ENCODE results near the gene TRIM40.
A peak's percentile ranks its signal among the peaks of the same experiment; 100 is the strongest.
"Not testable (repeated sequence)": the region's sequence is repeated elsewhere in the genome, so short reads cannot be mapped to it uniquely, and the experiment has no call there.

TRIM40 gene

DNA sequence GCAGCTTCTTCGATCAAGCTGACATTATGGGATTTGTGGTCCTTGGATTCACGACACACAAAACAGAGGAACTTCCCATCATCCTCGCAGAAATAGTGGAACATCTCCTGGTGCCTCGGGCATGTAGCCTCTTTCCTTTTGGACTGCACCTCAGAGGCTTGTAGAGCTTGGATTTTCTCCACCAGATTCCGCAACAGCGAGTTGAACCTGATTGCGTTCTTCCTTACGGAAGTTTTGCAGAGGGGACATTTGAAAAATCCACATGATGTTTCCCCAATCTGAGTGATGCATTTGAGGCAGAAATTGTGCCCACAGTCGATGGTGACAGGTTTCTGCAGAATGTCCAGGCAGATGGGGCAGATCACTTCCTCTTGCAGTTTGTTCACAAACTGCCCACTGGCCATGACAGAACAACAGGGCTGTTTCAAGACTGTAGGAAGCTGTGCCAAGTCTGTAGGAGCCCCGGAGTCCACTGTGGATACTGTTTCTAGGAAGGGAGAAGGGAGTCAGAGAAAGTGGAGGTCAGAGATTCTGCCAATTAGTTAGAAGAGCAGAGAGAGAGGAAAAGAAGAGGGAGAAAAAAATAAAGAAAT lies 23.4 kb upstream of the TRIM40 start:
- in situ Hi-C loops (cut with MboI; ENCODE audit: low pct_unique_long_range_greater_than_20kb, low sequenced_read_pairs): no loop called here

DNA sequence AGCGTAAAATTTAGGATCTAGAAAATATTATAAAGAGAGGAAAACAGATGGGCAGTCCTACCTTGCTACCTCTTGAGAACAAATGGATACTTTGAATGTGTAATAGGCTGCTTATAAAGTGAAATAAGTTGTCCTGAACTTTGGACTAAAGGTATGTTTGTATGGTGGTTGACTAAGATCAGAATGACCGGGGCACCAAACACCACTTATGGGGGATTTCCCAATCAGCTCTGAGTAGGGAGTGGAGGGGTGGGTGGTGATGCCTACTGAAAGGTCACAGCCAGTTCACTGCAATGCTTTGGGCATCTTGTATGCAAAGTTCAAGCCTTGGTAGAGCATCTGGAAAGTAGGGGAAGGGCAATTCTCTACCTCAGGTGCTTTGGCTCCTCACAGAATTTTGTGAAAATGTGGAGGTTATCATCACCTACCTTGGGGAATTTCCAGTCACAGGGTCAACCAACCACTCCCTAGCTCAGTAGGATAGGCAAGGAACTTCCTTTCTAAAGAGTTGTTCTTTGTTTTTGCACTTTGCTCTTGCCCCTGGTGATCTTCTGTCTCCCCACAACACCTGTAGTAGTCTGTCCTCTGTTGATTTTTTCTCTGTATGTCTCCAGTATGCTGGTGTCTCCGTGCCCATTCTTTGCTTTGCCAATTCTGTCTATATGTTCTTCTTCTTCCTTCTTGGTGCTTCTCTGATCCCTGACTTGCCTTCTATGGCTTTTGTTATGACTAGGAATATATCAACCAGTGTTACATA lies 22.8 kb upstream of the TRIM40 start, which contains the start of gene TRIM31:
Gene TRIM31 (minus strand): TSS at position 88 of the 757 bp plus-strand sequence. CDS start 285 bp downstream, outside the sequence.
- in situ Hi-C loops (cut with MboI; ENCODE audit: low pct_unique_long_range_greater_than_20kb, low sequenced_read_pairs): no loop called here
- DNase-seq: no peak

More for the DNA sequence above, 23.4 kb upstream of the TRIM40 start:
- no peak for DNase-seq

DNA sequence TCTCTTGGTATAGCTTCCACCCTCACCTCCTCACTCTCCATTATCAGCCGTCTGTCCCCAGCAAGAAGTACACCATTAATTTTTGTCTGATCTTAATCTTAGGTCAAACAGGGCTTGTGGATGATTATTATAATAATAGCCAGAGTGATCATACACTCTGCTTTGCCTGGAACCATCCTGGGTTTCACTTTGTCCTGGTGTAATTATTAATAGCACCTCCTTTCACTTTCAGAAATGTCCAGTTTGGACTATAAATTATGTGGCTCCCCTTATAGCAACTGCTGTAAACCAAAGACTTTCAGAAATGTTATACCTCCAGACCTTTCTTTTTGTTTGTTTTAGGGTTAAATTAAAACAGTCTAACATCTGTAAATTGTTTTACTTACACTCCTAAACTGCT lies 22.1 kb upstream of the TRIM40 start:
- DNase-seq: no peak
- in situ Hi-C loops (cut with MboI; ENCODE audit: low pct_unique_long_range_greater_than_20kb, low sequenced_read_pairs): no loop called here

DNA sequence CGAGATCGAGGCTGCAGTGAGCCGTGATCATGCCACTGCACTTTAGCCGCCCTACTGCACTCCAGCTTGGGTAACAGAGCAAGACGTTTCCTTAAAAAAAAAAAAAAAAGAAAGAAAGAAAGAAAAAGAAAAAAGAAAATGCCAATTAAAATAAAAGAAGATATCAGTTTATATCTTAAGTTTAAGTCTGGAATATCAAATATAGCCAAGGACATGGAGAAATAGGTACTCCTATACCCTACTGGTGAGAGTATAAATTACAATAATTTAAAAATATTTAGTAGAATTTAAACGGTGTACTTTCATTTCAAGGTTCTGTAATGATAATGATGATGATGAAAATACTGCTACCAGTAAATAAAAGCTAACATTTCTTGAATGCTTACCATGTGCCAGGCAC lies 19.2 kb upstream of the TRIM40 start:
- DNase-seq: no peak
- in situ Hi-C loops (cut with MboI; ENCODE audit: low pct_unique_long_range_greater_than_20kb, low sequenced_read_pairs): no loop called here

DNA sequence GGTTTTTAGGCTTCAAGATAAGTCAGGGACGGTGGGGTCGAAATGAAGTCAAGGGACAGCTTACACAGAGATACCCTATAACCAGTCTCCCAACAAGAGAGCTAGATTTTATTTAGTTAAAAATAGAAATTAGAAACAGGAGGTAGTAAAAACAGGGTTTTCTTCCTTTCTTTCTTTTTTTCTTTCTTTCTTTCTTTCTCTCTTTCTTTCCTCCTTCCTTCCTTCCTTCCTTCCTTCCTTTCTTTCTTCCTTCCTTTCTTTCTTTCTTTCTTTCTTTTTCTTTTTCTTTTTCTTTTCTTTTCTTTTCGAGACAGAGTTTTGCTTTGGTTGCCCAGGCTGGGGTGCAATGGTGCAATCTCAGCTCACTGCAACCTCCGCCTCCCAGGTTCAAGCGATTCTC lies 17.2 kb upstream of the TRIM40 start:
- in situ Hi-C loops (cut with MboI; ENCODE audit: low pct_unique_long_range_greater_than_20kb, low sequenced_read_pairs); DNase-seq: not testable (repeated sequence)

DNA sequence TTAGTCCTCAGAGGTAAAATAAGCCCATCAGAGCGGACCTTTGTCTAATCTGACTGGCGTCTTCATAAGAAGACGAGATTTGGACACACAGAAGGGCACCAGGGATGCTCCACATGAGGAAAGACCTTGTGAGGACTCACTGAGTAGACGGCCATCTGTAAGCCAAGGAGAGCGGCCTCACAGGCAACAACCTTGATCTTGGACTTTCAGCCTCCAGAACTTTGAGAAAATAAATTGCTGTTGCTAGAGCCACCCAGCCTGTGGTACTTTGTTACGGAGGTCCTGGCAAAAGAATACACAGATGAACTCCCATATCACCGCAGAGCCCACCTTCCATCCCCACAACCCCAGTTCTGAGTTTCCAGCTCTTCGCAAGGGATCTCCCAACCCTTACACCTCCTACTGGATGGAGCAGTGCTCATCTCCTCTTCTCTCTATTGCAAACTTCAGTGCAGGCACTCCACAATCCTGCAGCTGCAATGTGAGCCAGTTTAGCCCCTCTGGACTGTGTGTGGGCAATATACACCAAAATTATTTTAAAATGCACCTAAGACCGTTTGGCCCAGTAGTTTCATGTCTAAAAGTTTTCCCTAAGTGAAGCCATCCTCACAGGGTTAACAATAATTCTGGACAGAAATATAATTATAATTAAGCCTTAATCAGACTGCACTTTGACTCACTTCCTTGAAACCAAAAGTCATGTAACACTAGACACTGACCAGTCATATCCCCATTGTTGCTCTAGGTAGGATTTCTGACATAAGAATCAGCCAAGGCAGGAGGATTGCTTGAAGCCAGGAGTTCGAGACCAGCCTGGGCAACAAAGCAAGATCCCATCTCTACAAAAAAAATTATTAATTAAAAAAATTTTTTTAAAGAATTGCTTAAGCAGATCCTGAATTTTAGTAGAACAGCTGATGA lies 14.2 kb upstream of the TRIM40 start:
- no peak for DNase-seq
- in situ Hi-C loops (cut with MboI; ENCODE audit: low pct_unique_long_range_greater_than_20kb, low sequenced_read_pairs): no loop called here

DNA sequence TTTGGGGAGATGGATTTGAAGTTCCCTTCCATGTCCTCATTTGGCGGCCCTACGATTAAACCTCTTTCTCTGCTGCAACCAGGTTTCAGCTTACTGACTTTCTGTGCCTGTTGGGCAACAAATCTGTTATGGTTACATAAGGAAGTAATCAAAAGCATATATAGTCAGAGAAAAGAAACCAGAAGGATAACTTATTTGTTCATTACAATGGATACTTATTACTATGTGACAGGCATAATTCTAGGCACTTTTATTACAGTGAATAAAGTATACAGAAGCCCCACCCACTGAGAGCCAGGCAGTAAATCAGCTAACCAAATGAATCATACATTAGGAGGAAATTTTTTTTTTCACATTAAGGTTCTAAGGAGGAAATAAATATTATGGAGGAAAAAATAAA lies 13.4 kb upstream of the TRIM40 start:
- DNase-seq: no peak
- in situ Hi-C loops (cut with MboI; ENCODE audit: low pct_unique_long_range_greater_than_20kb, low sequenced_read_pairs): no loop called here

DNA sequence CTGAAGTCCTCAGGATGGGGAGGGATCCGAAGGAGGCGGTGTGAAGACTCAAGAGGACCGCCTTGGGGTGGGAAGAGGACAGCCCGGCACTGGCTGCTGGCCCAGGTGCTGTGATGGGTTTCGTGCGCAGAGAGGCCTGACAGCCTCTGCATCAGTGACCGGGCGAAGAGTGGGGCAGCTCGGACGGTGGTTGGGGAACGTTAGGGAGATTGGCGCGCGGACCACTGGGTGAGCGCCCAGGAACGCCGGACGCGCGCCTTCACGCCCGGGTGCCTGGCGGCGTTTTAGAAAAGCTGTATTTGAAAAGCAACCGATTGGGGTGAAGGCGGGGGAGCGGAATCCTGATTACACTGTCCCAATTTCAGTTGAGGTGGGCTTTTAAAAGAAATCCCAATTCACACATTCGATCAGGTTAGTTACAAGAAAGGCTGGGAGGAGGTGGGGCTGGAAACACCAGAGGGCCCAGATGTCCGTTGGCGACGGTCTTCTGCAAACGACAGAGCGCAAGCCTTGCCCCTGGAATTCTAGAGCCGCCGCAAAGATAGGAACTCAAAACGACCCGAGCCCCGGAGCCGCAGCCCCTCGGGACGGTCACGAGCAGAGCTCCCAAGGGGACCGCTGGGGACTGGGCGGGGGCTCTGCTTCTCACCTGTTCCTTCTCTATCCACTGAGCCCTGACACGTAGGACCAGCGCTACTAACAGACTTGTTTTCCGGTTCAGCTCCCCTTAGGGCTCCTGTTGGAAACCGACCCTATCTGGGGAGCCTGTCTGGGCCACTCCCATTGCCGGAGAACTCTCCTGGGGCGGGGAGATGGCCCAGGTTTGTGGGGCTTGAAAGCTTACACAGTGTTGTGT lies 8.5 kb upstream of the TRIM40 start:
- in situ Hi-C loops (cut with MboI; ENCODE audit: low pct_unique_long_range_greater_than_20kb, low sequenced_read_pairs): no loop called here
- DNase-seq: no peak

DNA sequence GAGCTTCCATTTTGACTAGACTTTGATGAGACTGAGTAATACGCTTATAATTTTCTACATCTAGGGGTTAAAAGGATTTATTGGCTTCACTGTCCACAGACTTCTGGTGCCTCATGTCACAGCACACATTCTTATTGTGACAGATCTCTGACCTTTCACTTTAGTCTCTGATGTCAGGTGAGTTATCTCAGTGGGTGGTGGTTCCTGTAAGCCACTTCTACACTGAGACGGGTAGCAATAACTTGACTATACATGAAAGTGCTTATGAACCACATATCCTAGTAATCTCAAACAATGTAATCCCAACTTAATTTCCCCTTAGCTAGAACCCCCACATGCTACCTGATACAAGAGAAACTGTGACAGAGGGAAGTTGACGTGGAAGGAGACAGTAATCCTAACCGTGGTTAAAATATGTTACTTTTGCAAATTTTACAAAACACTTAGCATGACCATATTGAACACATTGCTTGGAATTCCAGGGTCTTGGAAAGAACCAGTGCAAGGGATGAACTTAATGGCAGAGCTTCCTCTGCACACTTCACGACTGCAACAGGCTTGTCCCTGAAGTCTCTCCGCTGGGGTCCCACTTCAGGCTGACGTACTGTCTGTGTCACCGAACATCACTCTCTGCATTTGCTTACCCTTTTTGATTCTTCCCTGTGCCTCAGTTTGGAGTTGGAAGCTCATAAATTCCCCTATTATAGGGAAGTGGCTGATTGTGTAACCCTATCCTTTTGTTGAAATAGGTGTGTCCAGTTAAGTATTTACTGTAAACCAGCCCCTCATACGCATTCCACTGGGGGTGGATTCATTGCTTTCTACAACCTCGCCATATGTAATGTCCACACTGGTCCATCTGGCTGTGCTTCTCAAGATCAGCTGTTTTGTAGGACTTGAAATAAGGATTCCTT lies 6.4 kb upstream of the TRIM40 start:
- DNase-seq: no peak
- in situ Hi-C loops (cut with MboI; ENCODE audit: low pct_unique_long_range_greater_than_20kb, low sequenced_read_pairs): no loop called here

DNA sequence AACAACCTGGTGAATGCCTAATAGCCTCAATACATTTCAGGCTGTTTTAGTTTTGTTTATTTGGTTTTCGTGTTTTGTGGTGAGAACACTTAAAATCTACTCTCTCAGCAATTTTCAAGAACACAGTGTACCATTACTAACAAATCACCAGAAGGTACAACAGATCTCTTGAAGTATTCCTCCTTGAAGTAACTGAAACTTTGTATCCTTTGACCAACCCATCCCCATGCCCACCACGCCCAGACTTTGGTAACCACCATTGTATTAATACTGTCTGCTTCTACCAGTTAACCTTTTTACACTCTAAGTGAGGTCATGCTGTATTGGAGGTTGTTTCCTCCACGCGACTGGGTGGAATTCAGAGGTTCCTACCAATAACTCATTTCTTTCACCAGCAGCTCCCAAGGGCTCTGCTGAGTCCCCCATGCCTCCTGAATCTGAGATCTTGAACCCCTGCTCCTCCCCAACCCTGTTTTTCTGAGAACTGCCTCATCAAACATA lies 5.7 kb upstream of the TRIM40 start:
- DNase-seq: no peak
- in situ Hi-C loops (cut with MboI; ENCODE audit: low pct_unique_long_range_greater_than_20kb, low sequenced_read_pairs): no loop called here

DNA sequence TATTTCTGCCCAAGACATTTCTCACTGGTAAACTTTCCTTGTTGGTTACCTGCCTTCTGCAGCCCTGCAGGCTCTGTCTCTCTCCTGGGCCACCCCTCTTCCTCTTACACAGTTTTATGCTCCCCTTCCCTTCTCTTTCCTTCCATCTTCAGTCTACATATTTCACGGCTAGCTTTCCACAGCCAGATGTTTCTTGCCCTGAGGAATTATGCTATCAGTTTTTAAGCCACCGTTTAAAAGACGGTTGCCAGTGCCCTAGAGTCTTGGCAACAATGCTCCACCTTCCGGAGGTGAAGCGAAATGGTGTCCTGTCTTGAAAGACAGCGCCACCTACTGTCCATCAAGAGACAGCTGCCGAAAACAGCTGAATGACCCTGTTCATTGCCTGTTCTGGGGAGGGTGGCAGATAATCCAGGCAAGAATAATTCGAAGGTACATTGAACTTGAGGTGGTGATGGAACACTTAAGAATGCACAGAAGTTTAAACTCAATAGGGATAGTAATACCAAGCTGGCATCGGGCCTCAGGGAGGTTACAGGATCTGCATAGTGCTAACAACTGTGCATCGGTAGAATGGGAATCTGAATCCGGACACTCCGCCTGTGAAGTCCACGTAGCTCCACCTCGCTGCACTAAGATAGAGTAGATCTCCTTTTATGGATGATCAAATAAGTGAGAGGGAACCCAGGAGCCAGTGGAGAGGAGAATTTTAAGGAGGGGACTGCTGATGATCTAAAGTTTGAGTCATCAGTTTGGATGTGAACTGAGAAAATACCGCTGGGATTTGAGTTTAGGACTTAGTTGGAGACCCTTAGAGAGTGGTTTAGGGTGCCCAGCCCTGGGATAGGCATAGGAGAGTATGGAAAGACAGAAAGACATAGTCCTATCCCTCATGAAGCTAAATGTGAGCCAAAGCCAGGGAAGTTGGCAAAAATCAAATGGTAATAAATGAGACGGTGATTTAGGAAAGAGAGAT lies 4.8 kb upstream of the TRIM40 start:
- in situ Hi-C loops (cut with MboI; ENCODE audit: low pct_unique_long_range_greater_than_20kb, low sequenced_read_pairs): no loop called here
- peak; percentile 81 for DNase-seq

DNA sequence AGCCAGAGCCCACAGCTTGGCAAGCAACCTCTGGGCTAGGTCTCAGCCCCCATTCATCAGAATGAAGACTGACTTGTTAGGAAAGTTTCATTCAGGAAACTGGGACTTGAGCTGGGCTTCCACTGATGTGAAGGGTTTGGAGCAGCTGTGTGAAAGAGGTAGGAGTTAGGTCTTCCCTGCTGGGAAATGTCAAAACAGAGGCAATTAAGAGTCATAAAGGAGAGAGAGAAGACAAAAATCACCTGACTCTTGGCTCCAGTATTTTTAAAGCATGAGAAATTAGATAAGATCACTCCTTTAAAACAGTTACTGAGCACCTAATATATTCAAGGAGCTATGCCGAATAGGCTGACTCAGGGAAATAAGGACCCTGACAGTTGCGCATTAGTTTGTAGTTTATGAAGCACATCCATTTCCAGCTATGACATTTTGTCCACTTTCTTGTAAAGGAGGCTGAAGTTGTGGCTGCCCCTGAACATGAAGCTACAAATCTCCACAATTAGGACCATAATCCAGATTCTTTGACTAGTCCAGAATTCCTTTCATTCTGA lies 3.9 kb upstream of the TRIM40 start:
- in situ Hi-C loops (cut with MboI; ENCODE audit: low pct_unique_long_range_greater_than_20kb, low sequenced_read_pairs): no loop called here
- no peak for DNase-seq

DNA sequence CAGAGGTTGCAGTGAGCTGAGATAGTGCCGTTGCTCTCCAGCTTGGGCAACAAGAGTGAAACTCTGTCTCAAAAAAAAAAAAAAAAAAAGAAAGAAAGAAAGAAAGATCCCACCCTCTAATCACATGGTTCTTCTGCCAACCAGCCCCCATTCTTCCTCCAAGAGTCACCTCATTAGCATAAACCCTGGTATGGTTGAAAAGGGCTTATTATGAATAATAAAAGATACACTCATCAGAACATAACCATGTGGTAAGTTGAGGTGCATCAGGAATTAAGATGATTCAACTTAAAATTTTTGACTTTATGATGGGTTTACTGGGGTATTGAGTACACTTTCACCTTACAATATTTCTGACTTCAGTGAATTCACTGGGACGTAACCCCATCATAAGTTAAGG lies 793 bp upstream of the TRIM40 start:
- in situ Hi-C loops (cut with MboI; ENCODE audit: low pct_unique_long_range_greater_than_20kb, low sequenced_read_pairs): no loop called here
- DNase-seq: no peak

DNA sequence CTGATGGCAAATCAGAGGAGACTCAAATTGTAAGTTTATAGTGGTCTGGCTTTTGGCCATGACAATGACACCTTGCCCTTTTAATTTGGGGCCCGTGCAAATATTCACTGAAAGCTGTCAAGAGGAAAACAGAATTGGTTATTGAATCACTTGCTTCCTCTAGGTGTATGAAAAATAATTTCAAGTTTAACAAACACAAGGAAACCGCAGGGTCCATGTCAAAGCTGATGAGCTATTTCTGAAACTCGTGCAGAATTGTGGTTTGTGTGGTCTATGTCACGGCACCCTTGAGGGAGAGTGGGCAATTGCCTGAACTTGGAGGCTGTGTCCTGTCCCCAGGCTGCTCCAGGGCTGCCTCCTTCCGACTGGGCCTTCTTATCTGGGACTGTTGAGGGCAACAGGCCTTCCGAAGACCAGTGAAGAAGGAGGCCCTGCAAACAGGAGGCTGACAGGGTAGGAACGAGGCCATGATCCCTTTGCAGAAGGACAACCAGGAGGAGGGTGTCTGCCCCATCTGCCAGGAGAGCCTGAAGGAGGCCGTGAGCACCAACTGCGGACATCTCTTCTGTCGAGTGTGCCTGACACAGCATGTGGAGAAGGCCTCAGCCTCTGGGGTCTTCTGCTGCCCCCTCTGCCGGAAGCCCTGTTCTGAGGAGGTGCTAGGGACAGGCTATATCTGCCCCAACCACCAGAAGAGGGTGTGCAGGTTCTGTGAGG lies 788 bp downstream of the TRIM40 start:
- in situ Hi-C loops (cut with MboI; ENCODE audit: low pct_unique_long_range_greater_than_20kb, low sequenced_read_pairs): no loop called here
- DNase-seq: peak; percentile 34

DNA sequence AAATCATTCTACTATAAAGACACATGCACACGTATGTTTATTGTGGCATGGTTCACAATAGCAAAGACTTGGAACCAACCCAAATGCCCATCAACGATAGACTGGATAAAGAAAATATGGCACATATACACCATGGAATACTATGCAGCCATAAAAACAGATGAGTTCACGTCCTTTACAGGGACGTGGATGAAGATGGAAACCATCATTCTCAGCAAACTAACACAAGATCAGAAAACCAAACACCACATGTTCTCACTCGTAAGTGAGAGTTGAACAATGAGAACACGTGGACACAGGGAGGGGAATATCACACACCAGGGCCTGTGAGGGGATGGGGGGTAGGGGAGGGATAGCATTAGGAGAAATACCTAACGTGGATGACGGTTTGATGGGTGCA lies 4.3 kb downstream of the TRIM40 start:
- in situ Hi-C loops (cut with MboI; ENCODE audit: low pct_unique_long_range_greater_than_20kb, low sequenced_read_pairs); DNase-seq: not testable (repeated sequence)

DNA sequence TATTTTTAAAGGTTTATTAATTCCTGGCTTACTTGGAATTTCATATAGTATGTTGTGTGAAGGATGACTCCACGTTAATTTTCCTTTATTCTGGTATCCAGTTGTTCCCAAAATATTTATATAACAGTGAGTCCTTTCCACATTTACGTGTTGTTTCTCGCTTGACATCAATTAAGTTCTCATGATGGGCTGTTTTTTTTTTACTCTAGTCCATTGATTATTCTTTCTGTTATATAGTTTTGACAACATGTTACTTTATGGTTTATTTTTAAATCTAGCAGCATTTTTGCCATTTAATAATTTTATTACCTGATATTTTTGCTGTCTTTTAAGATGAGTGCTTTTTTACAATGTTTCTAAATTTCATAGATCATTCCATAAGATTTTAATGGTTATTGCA lies 6.7 kb downstream of the TRIM40 start:
- DNase-seq: no peak
- in situ Hi-C loops (cut with MboI; ENCODE audit: low pct_unique_long_range_greater_than_20kb, low sequenced_read_pairs): no loop called here
